Activated B cell treated with CpG ODN at 0.5 μM for 24 hours (primary cell): ENCODE measurements around the gene SHROOM2. TPM values are rescaled to one million over a fixed set of nuclear protein-coding genes. Genes with fewer than 3 reads are reported as not detected.

Experiments
- ATAC-seq: fragments of 200-7000 bp; cut with Tn5 transposase; one replicate; pipeline ENCODE4 v1.10.0; 2021; ENCODE audit warnings: low read depth, mild to moderate bottlenecking, moderate library complexity
- CTCF ChIA-PET: fragments of 350-600 bp; sonication (Branson Sonifier 250); formaldehyde crosslinking; loops from one replicate; lab custom pipeline; 2021; ENCODE audit warnings: antibody characterized with exemption; lab: Charles Lee
- POLR2A ChIA-PET: fragments of 350-600 bp; sonication (Branson Sonifier 250); formaldehyde crosslinking; loops from one replicate; lab custom pipeline; 2021; ENCODE audit warnings: antibody characterized with exemption; lab: Charles Lee
- DNase-seq: peaks from one replicate; pipeline ENCODE4 v3.0.0; 2022
- H3K27ac Mint-ChIP-seq: one replicate; pipeline ENCODE4 v1.8.0; 2020; ENCODE audit warnings: mixed read lengths
- H3K27me3 Mint-ChIP-seq: one replicate; pipeline ENCODE4 v1.8.0; 2021; ENCODE audit warnings: mixed read lengths
- H3K36me3 Mint-ChIP-seq: one replicate; pipeline ENCODE4 v1.8.0; 2021; ENCODE audit warnings: low read depth, mixed read lengths
- H3K4me1 Mint-ChIP-seq: one replicate; pipeline ENCODE4 v1.8.0; 2021; ENCODE audit warnings: mixed read lengths
- H3K4me3 Mint-ChIP-seq: one replicate; pipeline ENCODE4 v1.8.0; 2020; ENCODE audit warnings: mild to moderate bottlenecking, mixed read lengths
- H3K9me3 Mint-ChIP-seq: one replicate; pipeline ENCODE4 v1.8.0; 2020; ENCODE audit warnings: mixed read lengths
- CTCF ChIP-seq: fragments of 200-600 bp; IDR thresholded peaks from one replicate; pipeline ENCODE4 v1.8.0; 2022; ENCODE audit warnings: antibody characterized with exemption, mild to moderate bottlenecking
- intact Hi-C: fragments of 100-400 bp; cut with micrococcal nuclease; formaldehyde crosslinking; loops from one replicate; pipeline ENCODE4 v1.15.1; 2024
- total RNA-seq: library from RNA; stranded (reverse); gene quantifications from 2 replicates; pipeline ENCODE4 v1.2.3, GENCODE V29; 2022

The SHROOM2 gene
- not detected in 2 replicates for total RNA-seq

GRCh38 chrX:9785944-9786797 lies at the start of gene SHROOM2:
SHROOM2 (plus strand) TSS chrX:9786429; CDS start chrX:9786546, 117 bp downstream.
- ChIA-PET CTCF (no interaction called here), POLR2A (no interaction called here)
- intact Hi-C loops = no loop called here
- ATAC-seq = no peak
- H3K36me3 Mint-ChIP-seq = no peaks in the 10 kb centered on the region
- H3K4me3 Mint-ChIP-seq = peak within 1 kb of the TSS; percentile 53
- no peak for TF ChIP-seq CTCF
- no peak for DNase-seq
- H3K27me3 Mint-ChIP-seq = peaks cover 12% of the 10 kb centered on the region
- no peak within 1 kb of the TSS for H3K27ac Mint-ChIP-seq
- H3K9me3 Mint-ChIP-seq = no peaks in the 10 kb centered on the region
- H3K4me1 Mint-ChIP-seq = peaks cover 2% of the 10 kb centered on the region

- Mint-ChIP-seq H3K36me3 (no peaks in the 10 kb centered on the region), H3K4me3 (no peak overlapping the region), H3K27ac (no peak overlapping the region), H3K27me3 (peaks cover 2% of the 10 kb centered on the region), H3K9me3 (no peaks in the 10 kb centered on the region), H3K4me1 (no peaks in the 10 kb centered on the region)
- no peak for ATAC-seq
- DNase-seq = no peak
- intact Hi-C loops = no loop called here
- ChIA-PET CTCF (no interaction called here), POLR2A (no interaction called here)
- no peak for TF ChIP-seq CTCF
These were observed 48.9 kb upstream of the SHROOM2 start for GRCh38 chrX:9737363-9737762.

- no peak for TF ChIP-seq CTCF
- intact Hi-C loops = no loop called here
- Mint-ChIP-seq H3K9me3 (no peaks in the 10 kb centered on the region), H3K4me1 (no peaks in the 10 kb centered on the region), H3K27me3 (peaks cover 2% of the 10 kb centered on the region), H3K4me3 (no peak overlapping the region), H3K36me3 (no peaks in the 10 kb centered on the region), H3K27ac (no peak overlapping the region)
- POLR2A ChIA-PET = no interaction called here
- ATAC-seq = no peak
- DNase-seq = no peak
- CTCF ChIA-PET = no interaction called here
These were observed 48.1 kb upstream of the SHROOM2 start for GRCh38 chrX:9738151-9738550.

- ATAC-seq = no peak
- no peaks in the 10 kb centered on the region for H3K36me3 Mint-ChIP-seq
- CTCF ChIA-PET = no interaction called here
These were observed 47.1 kb upstream of the SHROOM2 start for GRCh38 chrX:9739130-9739529.

More at GRCh38 chrX:9739130-9739529, 47.1 kb upstream of the SHROOM2 start:
- no peaks in the 10 kb centered on the region for H3K9me3 Mint-ChIP-seq
- no peaks in the 10 kb centered on the region for H3K4me1 Mint-ChIP-seq
- TF ChIP-seq CTCF = no peak
- POLR2A ChIA-PET = no interaction called here
- peaks cover 2% of the 10 kb centered on the region for H3K27me3 Mint-ChIP-seq
- intact Hi-C loops = no loop called here
- H3K4me3 Mint-ChIP-seq = no peak overlapping the region
- H3K27ac Mint-ChIP-seq = no peak overlapping the region
- no peak for DNase-seq
